GM10847 (cell line): ENCODE measurements around the gene ZCCHC3.

ENCODE experiments used
- POLR2A ChIP-seq: IDR thresholded peaks from 2 replicates; pipeline ENCODE4 v1.6.1; 2011; ENCODE audit not compliant: insufficient read length; ENCODE audit errors: extremely low read depth

The ZCCHC3 gene

DNA sequence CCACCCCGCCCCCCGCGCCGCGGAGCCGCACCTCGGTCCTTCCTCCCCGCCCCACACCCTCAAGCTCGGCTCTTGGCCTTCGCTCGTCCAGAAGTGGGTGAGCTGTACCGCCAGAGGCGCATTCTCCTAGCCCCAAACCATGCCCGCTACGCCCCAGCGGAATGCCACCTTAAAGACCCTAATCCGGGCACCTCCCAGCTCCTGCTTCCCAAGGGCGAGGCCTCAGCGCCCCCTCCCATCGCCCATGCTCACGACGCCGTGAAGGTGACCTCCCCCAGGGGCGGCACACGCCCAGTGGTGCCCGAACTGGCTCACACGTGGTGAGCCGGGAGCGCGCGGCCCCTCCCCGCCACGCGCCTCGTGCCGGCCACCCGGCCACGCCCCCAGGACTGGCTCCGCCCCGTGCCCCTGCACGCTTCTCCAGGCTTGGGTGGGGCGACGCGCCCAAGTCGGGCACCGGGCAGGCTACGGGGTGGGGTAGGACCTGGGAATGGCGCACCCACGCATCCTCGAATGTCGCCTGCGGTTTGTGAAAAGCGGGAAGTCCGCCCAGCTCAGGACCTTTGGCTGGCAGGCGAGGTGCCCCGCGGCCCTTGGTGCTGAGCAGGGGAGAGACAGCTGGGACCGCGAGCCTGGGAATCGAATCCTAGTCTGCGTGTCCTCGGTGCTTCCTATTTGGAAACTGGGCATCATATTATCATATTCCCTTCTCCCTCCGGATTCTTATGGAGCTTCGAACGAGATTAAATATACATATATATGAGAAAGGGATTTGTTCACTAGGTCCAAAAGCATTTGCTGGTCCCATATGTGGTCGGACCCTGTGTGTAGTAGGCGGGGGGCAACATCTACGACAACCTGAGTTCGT is 27.0 kb downstream of the ZCCHC3 start:
- TF ChIP-seq POLR2A, result peak; percentile 40

DNA sequence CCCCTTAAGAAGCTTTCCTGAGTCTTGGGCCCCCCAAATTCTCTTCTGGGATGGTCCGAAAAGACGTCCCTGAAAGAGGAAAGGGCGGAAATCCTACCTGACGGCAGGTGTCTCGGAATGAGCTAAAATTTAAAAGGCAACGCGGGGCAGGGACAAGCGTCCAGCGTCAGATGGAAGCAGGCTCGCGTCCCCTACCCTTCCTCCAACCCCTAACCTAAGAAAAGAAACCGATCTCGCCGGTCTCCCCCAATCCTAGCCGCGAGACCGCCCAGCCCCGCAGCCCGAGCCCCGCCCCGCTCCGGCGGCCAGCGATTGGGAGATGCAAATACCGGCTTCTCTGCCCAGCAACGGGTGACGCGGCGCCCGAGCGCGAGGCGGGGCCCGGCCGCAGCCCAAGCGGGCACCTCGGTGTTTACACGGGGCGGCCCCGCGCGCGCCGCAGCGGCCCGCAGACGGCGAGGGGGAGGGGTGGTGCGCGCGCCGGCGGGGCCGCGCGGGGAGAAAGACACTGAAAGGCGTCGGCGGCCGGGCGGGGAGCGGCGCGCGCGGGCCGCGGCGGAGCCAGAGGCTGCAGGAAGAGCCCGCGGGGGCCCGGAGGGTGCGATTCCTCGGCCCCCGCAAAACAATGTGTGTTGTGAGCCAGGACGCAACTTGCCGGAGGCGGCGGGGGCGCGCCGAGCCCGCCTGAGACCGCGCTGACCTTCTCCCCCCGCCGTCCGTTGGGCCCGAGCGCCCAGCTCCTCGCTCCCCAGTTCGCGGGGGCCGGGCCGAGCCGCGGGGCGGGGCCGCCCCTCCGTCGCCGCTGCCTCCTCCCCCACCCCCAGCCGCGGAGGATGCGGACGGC is 27.9 kb downstream of the ZCCHC3 start, which contains the start of gene SOX12:
SOX12 (plus strand) TSS at position 508 of the 844 bp plus-strand sequence. CDS start 373 bp downstream, outside the sequence.
- peak; percentile 67 for TF ChIP-seq POLR2A

DNA sequence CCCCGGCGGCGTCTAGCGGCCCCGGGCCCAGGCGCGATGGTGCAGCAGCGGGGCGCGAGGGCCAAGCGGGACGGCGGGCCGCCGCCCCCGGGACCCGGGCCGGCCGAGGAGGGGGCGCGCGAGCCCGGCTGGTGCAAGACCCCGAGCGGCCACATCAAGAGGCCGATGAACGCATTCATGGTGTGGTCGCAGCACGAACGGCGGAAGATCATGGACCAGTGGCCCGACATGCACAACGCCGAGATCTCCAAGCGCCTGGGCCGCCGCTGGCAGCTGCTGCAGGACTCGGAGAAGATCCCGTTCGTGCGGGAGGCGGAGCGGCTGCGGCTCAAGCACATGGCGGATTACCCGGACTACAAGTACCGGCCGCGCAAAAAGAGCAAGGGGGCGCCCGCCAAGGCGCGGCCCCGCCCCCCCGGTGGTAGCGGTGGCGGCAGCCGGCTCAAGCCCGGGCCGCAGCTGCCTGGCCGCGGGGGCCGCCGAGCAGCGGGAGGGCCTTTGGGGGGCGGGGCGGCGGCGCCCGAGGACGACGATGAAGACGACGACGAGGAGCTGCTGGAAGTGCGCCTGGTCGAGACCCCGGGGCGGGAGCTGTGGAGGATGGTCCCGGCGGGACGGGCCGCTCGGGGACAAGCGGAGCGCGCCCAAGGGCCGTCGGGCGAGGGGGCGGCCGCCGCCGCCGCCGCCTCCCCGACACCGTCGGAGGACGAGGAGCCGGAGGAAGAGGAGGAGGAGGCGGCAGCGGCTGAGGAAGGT is 28.7 kb downstream of the ZCCHC3 start:
- no peak for TF ChIP-seq POLR2A

DNA sequence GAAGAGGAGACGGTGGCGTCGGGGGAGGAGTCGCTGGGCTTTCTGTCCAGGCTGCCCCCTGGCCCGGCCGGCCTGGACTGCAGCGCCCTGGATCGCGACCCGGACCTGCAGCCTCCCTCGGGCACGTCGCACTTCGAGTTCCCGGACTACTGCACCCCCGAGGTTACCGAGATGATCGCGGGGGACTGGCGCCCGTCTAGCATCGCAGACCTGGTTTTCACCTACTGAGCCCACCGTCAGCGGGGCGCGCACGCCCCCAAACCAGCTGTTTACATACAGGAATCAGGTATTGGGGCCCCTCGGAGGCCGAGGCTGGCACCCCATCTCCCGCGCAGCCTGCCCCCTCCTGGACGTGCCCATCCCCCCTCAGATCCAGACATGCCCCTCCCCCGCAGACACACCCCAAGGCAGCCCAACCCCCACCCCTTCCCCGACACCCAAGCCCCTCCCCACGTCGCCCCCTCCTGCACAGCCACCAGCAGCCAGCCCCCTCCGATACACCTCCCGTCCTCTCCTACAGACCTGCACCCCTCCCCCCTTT is 29.3 kb downstream of the ZCCHC3 start:
- no peak for TF ChIP-seq POLR2A

DNA sequence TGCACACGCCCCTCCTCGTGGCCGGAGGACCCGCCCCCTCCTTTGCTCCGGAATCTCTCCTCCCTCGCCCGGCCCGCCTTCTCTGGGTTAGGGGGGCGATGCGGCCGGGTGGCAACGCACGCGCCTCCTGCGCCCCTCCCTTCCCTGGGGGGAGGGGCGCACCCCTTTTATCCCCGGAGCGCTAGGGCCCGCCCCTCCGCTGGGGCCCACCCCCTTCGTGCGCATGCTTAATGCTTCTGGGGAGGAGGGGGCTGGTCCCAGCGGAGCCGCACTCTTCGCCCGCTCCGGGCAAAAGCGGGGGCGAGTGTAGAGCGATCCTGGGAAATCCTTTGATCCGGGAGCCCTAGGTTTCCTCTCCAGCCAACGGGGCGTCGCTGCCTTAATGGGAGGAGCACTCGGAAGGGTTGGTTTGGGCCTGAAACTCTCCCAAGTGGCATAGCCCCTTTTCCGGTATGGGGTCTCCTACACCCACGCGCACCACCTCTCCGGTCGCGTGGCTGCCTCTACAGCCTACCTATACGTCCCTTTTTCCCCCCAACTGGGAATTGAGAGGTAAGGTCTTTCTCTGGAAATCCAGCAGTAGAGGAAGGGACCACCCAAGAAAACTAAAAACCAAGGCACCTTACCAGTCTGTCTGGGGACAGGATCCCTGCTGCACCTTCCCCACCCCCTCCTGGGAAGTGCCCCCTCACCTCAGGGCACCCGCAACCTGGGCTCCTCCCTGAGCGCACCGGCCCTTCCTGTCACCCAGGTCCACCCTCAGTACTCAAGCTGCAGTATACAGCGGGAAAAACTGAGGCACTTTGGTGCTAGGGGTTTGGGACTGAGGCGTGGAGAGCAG is 30.0 kb downstream of the ZCCHC3 start:
- peak; percentile 34 for TF ChIP-seq POLR2A

DNA sequence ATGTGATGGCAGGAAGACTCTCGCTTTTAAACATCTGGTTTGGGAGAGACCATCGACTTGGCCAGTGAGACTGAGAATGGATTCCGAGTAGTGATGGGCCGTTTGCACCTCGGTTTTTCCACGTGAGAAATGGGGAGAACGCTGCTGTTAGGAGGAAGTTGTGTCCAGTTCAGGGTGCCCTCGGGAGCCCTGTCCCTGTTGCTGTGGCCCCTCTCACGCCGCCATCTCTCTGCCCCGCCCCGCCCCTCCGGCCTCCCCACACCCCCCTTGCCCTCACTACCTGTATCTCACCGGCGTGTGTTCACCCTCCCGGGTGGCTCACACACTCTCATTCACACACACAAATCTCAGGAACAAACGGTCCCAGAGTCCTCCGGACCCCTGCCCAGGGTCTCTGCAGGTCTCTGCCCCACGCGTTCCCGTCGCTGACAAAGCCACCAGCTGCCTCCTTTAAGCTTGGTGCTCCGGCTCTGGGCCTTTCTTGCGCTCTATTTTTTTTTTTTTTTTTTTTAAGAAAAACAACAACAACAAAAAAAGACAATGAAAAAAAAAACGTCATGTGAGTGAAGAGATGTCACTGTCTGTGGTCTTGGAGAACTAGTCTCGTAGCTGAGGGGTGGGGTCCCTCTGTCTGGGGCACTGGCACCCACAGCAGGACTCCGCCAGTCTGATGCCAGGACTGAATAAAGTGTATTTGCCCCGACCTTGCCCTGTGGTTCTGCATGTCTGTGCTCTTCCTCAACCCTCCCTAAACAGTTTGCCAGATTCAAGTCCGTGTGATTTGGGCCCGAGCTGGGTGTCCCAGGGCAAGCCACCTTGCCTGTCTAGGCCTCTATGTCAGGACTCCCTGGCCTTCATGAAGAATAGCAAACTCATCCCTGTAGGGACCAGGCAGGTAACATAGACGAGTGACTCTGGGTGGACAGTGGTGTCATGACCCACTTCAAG is 30.9 kb downstream of the ZCCHC3 start:
- TF ChIP-seq POLR2A, result no peak

DNA sequence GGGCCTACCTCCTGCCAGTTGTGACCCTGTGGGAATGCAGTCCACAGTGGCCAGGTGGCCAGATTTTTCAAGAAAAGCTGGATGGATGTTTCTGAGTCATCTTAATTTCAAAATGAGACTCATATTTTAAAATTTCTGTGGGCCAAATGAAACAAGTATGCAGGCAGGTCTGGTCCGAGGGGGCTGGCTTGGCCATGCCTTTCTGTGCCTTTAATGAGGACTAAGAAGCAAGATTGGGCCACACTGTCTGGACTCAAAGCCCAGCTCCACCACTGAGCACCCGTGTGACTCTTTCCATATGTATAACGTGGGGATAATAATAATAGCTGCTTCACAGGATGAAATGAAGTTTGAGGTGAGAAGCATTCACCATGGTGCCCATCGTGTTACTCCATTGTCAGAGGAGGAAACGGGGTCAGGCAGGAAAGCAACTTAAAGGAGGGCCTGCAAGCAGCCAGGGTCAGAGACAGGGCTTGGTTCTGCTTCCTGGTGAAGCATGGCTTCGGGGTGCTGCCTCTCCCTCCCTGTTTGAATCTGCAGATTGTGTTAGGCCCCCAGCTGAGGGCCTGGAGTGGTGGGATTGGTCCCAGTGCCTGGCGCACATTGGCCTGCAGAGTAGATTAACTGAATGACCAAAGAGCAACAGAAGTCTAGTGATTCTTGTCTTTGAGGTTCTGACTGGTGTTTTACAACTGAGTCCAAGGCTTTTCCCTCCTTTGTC is 31.8 kb downstream of the ZCCHC3 start:
- no peak for TF ChIP-seq POLR2A

DNA sequence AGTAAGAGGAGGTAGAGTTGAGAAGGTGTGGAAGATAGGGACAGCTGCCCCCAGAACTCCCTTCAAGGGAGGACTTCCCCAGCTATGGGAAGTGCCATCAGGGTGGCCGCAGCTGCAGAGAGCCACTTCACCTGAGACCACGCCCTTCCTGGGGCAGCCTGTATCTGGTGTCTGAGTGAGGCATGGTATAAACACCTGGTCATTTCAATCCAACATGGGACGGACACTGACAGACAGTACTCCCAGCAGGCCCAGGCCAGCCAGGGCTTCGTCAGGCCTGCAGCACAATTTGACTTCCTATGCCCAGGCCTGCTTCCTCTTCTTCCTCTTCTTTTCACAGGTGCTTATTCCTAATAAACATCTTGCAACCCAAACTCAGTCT is 32.5 kb downstream of the ZCCHC3 start:
- TF ChIP-seq POLR2A, result no peak

DNA sequence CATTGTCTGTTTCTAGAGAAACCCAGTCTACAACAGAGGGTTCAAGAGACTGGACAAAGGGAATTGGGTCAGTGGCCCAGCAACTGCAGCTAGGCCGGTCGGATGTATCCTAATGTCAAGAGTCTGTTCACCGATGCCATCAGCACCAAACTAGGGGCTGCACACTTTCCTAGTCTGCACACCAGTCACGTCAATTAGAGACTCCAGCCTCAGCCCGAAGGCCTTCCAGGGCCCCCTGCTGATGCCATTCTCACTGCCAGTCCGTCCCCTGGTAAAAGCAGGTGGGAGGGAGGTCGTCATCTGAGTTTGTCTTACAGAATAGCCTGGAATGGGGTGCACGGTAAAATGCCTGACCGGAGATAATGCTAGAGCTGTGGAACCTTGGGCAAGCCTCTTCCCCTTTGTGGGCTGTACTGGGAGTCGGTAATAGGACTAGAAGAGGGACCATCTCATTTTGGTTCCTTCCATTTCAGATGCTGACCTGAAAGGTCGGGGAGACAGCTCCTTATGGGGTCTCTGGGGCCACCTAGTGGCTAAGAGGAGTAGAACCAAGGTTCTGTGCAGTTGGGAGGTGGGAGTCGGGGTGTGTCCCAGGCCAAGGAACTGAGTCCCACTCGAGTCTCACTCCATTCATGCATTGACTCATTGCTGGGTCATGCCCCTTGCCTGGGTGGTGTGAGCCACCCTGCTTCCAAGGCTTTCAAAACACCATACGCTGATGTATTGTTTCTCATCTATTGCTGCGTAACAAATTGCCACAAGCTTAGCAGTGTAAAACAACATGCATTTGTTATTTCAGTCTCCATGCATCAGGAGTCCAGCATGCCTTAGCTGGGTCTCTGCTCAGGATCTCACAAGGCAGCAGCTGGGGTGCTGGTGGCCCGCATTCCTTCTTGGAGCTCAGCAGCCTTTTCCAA is 33.1 kb downstream of the ZCCHC3 start:
- no peak for TF ChIP-seq POLR2A

DNA sequence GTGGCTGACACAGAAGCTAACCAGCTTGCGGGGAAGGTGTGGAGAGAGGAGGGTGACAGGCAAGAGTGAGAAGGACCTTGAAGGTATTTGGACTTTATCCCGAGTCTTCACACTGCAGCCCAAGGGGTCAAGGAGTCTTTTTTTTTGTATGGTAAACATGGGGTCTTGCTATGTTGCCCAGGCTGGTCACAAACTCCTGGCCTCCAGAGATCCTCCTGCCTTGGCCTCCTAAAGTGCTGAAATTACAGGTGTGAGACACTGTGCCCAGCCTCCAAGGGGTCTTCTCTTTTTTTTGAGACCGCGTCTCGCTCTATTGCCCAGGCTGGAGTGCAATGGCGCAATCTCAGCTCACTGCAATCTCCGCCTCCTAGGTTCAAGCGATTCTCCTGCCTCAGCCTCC is 37.2 kb downstream of the ZCCHC3 start:
- TF ChIP-seq POLR2A, result no peak

DNA sequence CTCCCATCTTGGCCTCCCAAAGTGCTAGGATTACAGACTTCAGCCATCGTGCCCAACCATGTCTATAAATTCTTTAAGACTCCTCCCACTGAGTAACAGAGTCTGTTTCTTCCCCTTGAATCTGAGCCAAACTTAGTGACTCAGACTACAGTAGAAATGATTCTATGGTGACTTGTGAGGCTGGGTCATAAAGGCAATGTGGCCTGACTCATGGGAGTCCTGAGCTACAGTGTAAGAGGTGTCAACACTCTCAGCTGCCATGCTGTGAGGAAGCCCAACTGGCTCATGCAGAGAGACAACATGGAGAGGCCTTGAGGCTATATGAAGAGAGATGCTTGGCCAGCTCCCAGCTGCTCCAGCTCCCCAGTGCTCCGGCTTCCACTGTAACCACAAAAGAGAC is 44.3 kb downstream of the ZCCHC3 start:
- no peak for TF ChIP-seq POLR2A
